HepG2 (cell line): Measurements from ENCODE around the gene PBLD. TPM values are rescaled to one million over a fixed set of nuclear protein-coding genes. Genes with fewer than 3 reads are reported as not detected.
A peak's percentile ranks its signal among the peaks of the same experiment; 100 is the strongest.

ENCODE experiments used
- ATAC-seq: fragments of 200-7000 bp; cut with Tn5 transposase; 3 replicates; pipeline ENCODE4 v1.9.1; 2020; ENCODE audit warnings: mild to moderate bottlenecking, moderate library complexity
- BruUV-seq: library from RNA; stranded (reverse); fragments of 400-500 nt; replicated peaks from 2 replicates; lab custom pipeline; 2021; lab: Mats Ljungman, UMichigan
- CTCF ChIA-PET: fragments of 300-600 bp; formaldehyde crosslinking; extraction: SDS; loops from one replicate; lab custom pipeline; 2021; ENCODE audit warnings: low total read pairs, inconsistent platforms, low intra/inter-chr PET ratio; lab: Yijun Ruan, JAX
- POLR2A ChIA-PET: fragments of 350-600 bp; sonication (Branson Sonifier 250); formaldehyde crosslinking; loops from one replicate; lab custom pipeline; 2020; ENCODE audit warnings: antibody characterized with exemption, inconsistent platforms; lab: Yijun Ruan, JAX
- DNase-seq: peaks from one replicate; pipeline ENCODE4 v3.0.0-alpha.2; 2015; ENCODE audit warnings: low spot score
- FAIRE-seq: peaks from 3 replicates; lab custom pipeline; 2011; peaks lifted over from hg19 to GRCh38; lab: Jason Lieb, UNC
- H2AFZ ChIP-seq: one replicate; pipeline ENCODE4 v1.6.1; 2011; ENCODE audit warnings: low read length, inconsistent platforms
- H3K27ac ChIP-seq: fragments of 300-600 bp; 3 replicates; pipeline ENCODE4 v1.8.0; 2011; ENCODE audit warnings: mixed run types, mild to moderate bottlenecking, mixed read lengths, low read length, inconsistent platforms; ENCODE audit not compliant: insufficient read depth; ENCODE audit errors: extremely low read length
- H3K27me3 ChIP-seq, 2 experiments: fragments of 200-600 bp in 1 of 2; 2 replicates in 1 of 2; 3 replicates in 1 of 2; pipeline versions ENCODE4 v1.6.0 to v1.8.0; 2011; ENCODE audit warnings: low read length in 2 of 2, mild to moderate bottlenecking in 2 of 2, moderate library complexity in 2 of 2, inconsistent platforms in 1 of 2; ENCODE audit not compliant: insufficient read depth in 2 of 2, control insufficient read depth in 1 of 2
- H3K36me3 ChIP-seq, 2 experiments: fragments of 200-600 bp in 1 of 2; replicated peaks in 1 of 2; 2 replicates in 1 of 2; 3 replicates in 1 of 2; pipeline versions ENCODE4 v1.5.1 to v1.8.0; 2011; ENCODE audit warnings: low read length in 2 of 2, inconsistent platforms in 1 of 2; ENCODE audit not compliant: insufficient read depth in 2 of 2, control insufficient read depth in 1 of 2
- H3K4me1 ChIP-seq: 2 replicates; pipeline ENCODE4 v1.5.1; 2012; ENCODE audit warnings: low read length, inconsistent platforms; ENCODE audit not compliant: insufficient read depth
- H3K4me2 ChIP-seq: 2 replicates; pipeline ENCODE4 v1.6.0; 2011; ENCODE audit warnings: low read depth, low read length, inconsistent platforms
- H3K4me3 ChIP-seq, 3 experiments: fragments of 200-600 bp in 1 of 3; sonication (generic), shearing (Covaris generic) in 1 of 3; replicated peaks in 1 of 3; 2 replicates each; pipeline ENCODE4 v1.5.1; 2011 to 2016; ENCODE audit warnings: low read length in 3 of 3, inconsistent platforms in 2 of 3, low read depth in 2 of 3, mild to moderate bottlenecking in 2 of 3, control low read depth in 1 of 3, mixed read lengths in 1 of 3; ENCODE audit not compliant: insufficient read depth in 1 of 3
- H3K79me2 ChIP-seq: one replicate; pipeline ENCODE4 v1.6.1; 2011; ENCODE audit warnings: low read length, inconsistent platforms; ENCODE audit not compliant: insufficient read depth
- H3K9ac ChIP-seq: 2 replicates; pipeline ENCODE4 v1.6.0; 2011; ENCODE audit warnings: mild to moderate bottlenecking, low read depth, low read length, inconsistent platforms; ENCODE audit not compliant: insufficient read depth
- H3K9me3 ChIP-seq: 2 replicates; pipeline ENCODE4 v1.5.1; 2012; ENCODE audit warnings: mild to moderate bottlenecking, low read length
- H4K20me1 ChIP-seq: 2 replicates; pipeline ENCODE4 v1.6.0; 2011; ENCODE audit warnings: inconsistent platforms, mild to moderate bottlenecking, low read length, moderate library complexity; ENCODE audit not compliant: insufficient read depth
- NCOA5 ChIP-seq: sonication (generic); formaldehyde crosslinking; IDR thresholded peaks from 2 replicates; pipeline ENCODE4 v1.4.0; 2020; ENCODE audit warnings: missing genetic modification reagents
- NFE2 ChIP-seq: sonication (generic); formaldehyde crosslinking; IDR thresholded peaks from 2 replicates; pipeline ENCODE4 v1.4.0; 2020; ENCODE audit warnings: missing genetic modification reagents
- RNF2 ChIP-seq: fragments of 450-650 bp; conservative IDR thresholded peaks from 2 replicates; pipeline ENCODE4 v1.6.1; 2016; ENCODE audit warnings: low read depth
- ZFAT ChIP-seq: sonication (generic); formaldehyde crosslinking; conservative IDR thresholded peaks from 2 replicates; pipeline ENCODE4 v1.8.1; 2023; ENCODE audit warnings: missing genetic modification reagents, inconsistent platforms
- ZNF136 ChIP-seq: sonication (generic); formaldehyde crosslinking; IDR thresholded peaks from 2 replicates; pipeline ENCODE4 v1.8.1; 2022; ENCODE audit warnings: low read depth, mild to moderate bottlenecking, moderate library complexity, missing genetic modification reagents
- ZNF616 ChIP-seq: sonication (generic); formaldehyde crosslinking; IDR thresholded peaks from 2 replicates; pipeline ENCODE4 v1.5.0; 2020; ENCODE audit warnings: low read depth, mild to moderate bottlenecking, missing genetic modification reagents
- ZNF749 ChIP-seq: sonication (generic); formaldehyde crosslinking; IDR thresholded peaks from 2 replicates; pipeline ENCODE4 v1.8.0; 2022; ENCODE audit warnings: mild to moderate bottlenecking, missing genetic modification reagents, moderate library complexity, borderline replicate concordance
- ZNF792 ChIP-seq: IDR thresholded peaks from 2 replicates; pipeline ENCODE4 v1.6.1; 2016
- WGBS: methylation state at CpG from one replicate; pipeline ENCODE4 v1.1.6; 2017; ENCODE audit warnings: low lambda C conversion rate; 5-methylcytosine and 5-hydroxymethylcytosine counted together
- in situ Hi-C: cut with HindIII; loops from 2 replicates; pipeline ENCODE4 v1.10.0; 2017; ENCODE audit warnings: low pct_unique_long_range_greater_than_20kb; ENCODE audit not compliant: extremely low pct_ligation_motif_present
- intact Hi-C: fragments of 100-400 bp; cut with micrococcal nuclease; formaldehyde crosslinking; loops from one replicate; pipeline ENCODE4 v1.10.0; 2022; ENCODE audit not compliant: unreplicated experiment
- polyA plus RNA-seq, 8 experiments: library from polyadenylated mRNA; depleted of rRNA in 3 of 8; stranded (reverse) in 7 of 8; unstranded in 1 of 8; fragments of >200 nt; fragmentation: Illumina TruSeq in 4 of 8; extraction: Trizol in 4 of 8; gene quantifications; 2 replicates each; pipeline versions ENCODE4 v1.2.1 to v1.2.3, GENCODE V29; 2011 to 2016; ENCODE audit warnings: low read depth in 4 of 8, missing spikeins in 1 of 8, mixed read lengths in 1 of 8; ENCODE audit not compliant: insufficient read depth in 1 of 8
- total RNA-seq, 5 experiments: library from RNA; depleted of rRNA; stranded (reverse); fragments of >200 nt; fragmentation: Illumina TruSeq; extraction: Trizol; gene quantifications; 2 replicates each; pipeline ENCODE4 v1.2.3, GENCODE V29; 2016; ENCODE audit warnings: low read depth in 1 of 5
- TF ChIP-seq, protein P1 (sequence below): sonication (generic); formaldehyde crosslinking; IDR thresholded peaks from 2 replicates; pipeline ENCODE4 v1.4.0; 2020; ENCODE audit warnings: missing genetic modification reagents, low read depth, mild to moderate bottlenecking, borderline replicate concordance
- TF ChIP-seq, protein P2 (sequence below): sonication (generic); formaldehyde crosslinking; IDR thresholded peaks from 2 replicates; pipeline ENCODE4 v1.8.0; 2022; ENCODE audit warnings: mild to moderate bottlenecking, missing genetic modification reagents, moderate library complexity
- TF ChIP-seq, protein P3 (sequence below), 2 experiments: fragments of 450-650 bp in 1 of 2; sonication (generic) in 1 of 2; formaldehyde crosslinking; IDR thresholded peaks; 2 replicates each; pipeline versions ENCODE4 v1.5.0 to v1.8.0; 2020 to 2022; ENCODE audit warnings: mild to moderate bottlenecking in 1 of 2, missing genetic modification reagents in 1 of 2
- TF ChIP-seq, protein P4 (sequence below), 2 experiments: sonication (generic) in 1 of 2; formaldehyde crosslinking in 1 of 2; IDR thresholded peaks; 2 replicates each; pipeline versions ENCODE4 v1.6.1 to v1.9.0; 2014 to 2022; ENCODE audit warnings: antibody characterized with exemption in 1 of 2, borderline replicate concordance in 1 of 2, inconsistent platforms in 1 of 2, low read depth in 1 of 2, missing genetic modification reagents in 1 of 2
- TF ChIP-seq, protein P5 (sequence below): sonication (generic); formaldehyde crosslinking; IDR thresholded peaks from 2 replicates; pipeline ENCODE4 v1.4.0; 2020; ENCODE audit warnings: missing genetic modification reagents, borderline replicate concordance

The PBLD gene
- total and polyA plus RNA-seq, 2 of the 13 experiments (the other 11 are each of a cell fraction or from before 2014, with no cell fraction given) = 0.42 to 3.1 TPM

DNA sequence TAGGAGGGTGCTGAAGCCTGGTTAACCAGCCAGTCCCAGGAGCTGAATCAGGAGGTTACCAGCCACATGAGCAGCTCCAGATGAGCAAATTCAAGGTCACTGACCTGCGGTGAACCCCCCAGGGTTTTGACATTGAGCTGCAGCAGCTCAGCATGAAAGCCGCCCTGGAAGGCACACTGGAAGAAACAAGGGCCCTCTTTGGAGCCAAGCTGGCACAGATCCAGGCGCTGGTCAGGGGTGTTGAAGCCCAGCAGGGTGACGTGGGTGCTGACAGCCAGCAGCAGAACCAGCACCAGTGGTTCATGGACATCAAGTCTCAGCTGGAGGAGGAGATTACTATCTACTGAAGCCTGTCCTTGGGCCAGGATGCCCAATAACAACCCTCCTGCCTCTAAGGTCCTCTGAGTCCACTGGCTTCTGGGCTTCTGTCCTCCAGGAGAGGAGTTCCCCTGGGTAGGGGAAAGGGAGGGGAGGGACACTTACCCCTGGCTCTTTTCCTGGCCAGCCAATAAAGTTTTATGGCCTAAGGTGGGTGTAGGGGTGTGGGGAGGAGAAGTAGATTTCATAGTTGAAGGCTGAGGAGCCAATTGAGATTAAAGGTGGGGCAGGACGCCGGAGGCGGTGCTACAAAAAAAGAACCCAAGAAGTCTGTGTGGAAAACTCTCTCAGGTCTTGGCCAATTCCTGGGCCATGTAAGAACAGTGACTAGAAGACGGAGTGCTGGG, 71.4 kb downstream of the PBLD start:
- no peak for FAIRE-seq
- ChIA-PET CTCF (no interaction called here), POLR2A (no interaction called here)
- peak; percentile 17 for DNase-seq
- in situ Hi-C loops (no loop called here), intact Hi-C loops (no loop called here)
- Histone ChIP-seq H3K27ac (no peak overlapping the region), H3K36me3 (no peaks in the 10 kb centered on the region), H4K20me1 (no peaks in the 10 kb centered on the region), H3K4me1 (peaks cover 8% of the 10 kb centered on the region; the same call in 1 of the 2 replicates), H2AFZ (no peak overlapping the region), H3K9ac (no peak overlapping the region), H3K27me3 (no peaks in the 10 kb centered on the region), H3K4me2 (no peak overlapping the region), H3K9me3 (peaks cover 6% of the 10 kb centered on the region; the same call in 1 of the 2 replicates), H3K79me2 (no peaks in the 10 kb centered on the region), H3K4me3 (no peak overlapping the region)
- 90% methylated on average over 4 of the region's 8 CpGs for WGBS
- peak; percentile 65 for ATAC-seq
- no TSS peak for BruUV-seq
- no peak for TF ChIP-seq ZNF792 (CRISPR knock-in tag)
- no peak for TF ChIP-seq ZNF136
- no peak for TF ChIP-seq ZNF616 (CRISPR knock-in tag)
- TF ChIP-seq RNF2 = no peak
- TF ChIP-seq, protein P1, sequence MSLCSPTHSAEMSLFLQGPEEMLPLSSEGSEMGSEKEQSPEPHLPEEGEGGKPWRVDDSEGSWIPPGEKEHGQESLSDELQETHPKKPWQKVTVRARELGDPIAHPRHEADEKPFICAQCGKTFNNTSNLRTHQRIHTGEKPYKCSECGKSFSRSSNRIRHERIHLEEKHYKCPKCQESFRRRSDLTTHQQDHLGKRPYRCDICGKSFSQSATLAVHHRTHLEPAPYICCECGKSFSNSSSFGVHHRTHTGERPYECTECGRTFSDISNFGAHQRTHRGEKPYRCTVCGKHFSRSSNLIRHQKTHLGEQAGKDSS (CRISPR knock-in tag) = no peak
- TF ChIP-seq, protein P2, sequence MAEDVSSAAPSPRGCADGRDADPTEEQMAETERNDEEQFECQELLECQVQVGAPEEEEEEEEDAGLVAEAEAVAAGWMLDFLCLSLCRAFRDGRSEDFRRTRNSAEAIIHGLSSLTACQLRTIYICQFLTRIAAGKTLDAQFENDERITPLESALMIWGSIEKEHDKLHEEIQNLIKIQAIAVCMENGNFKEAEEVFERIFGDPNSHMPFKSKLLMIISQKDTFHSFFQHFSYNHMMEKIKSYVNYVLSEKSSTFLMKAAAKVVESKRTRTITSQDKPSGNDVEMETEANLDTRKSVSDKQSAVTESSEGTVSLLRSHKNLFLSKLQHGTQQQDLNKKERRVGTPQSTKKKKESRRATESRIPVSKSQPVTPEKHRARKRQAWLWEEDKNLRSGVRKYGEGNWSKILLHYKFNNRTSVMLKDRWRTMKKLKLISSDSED (CRISPR knock-in tag) = no peak
- TF ChIP-seq ZFAT = no peak
- TF ChIP-seq, protein P3, sequence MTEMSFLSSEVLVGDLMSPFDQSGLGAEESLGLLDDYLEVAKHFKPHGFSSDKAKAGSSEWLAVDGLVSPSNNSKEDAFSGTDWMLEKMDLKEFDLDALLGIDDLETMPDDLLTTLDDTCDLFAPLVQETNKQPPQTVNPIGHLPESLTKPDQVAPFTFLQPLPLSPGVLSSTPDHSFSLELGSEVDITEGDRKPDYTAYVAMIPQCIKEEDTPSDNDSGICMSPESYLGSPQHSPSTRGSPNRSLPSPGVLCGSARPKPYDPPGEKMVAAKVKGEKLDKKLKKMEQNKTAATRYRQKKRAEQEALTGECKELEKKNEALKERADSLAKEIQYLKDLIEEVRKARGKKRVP (CRISPR knock-in tag; IDR thresholded peaks at IDR 0.05) = no peak
- TF ChIP-seq NFE2 = no peak
- TF ChIP-seq ZNF749 (CRISPR knock-in tag) = no peak
- TF ChIP-seq, protein P4, sequence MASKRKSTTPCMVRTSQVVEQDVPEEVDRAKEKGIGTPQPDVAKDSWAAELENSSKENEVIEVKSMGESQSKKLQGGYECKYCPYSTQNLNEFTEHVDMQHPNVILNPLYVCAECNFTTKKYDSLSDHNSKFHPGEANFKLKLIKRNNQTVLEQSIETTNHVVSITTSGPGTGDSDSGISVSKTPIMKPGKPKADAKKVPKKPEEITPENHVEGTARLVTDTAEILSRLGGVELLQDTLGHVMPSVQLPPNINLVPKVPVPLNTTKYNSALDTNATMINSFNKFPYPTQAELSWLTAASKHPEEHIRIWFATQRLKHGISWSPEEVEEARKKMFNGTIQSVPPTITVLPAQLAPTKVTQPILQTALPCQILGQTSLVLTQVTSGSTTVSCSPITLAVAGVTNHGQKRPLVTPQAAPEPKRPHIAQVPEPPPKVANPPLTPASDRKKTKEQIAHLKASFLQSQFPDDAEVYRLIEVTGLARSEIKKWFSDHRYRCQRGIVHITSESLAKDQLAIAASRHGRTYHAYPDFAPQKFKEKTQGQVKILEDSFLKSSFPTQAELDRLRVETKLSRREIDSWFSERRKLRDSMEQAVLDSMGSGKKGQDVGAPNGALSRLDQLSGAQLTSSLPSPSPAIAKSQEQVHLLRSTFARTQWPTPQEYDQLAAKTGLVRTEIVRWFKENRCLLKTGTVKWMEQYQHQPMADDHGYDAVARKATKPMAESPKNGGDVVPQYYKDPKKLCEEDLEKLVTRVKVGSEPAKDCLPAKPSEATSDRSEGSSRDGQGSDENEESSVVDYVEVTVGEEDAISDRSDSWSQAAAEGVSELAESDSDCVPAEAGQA (IDR thresholded peaks at IDR 0.05; ENCODE audit: low read depth) = no peak
- TF ChIP-seq, protein P4 (CRISPR knock-in tag; IDR thresholded peaks at IDR 0.05; ENCODE audit: borderline replicate concordance) = no peak
- TF ChIP-seq NCOA5 (CRISPR knock-in tag) = no peak
- TF ChIP-seq, protein P5, sequence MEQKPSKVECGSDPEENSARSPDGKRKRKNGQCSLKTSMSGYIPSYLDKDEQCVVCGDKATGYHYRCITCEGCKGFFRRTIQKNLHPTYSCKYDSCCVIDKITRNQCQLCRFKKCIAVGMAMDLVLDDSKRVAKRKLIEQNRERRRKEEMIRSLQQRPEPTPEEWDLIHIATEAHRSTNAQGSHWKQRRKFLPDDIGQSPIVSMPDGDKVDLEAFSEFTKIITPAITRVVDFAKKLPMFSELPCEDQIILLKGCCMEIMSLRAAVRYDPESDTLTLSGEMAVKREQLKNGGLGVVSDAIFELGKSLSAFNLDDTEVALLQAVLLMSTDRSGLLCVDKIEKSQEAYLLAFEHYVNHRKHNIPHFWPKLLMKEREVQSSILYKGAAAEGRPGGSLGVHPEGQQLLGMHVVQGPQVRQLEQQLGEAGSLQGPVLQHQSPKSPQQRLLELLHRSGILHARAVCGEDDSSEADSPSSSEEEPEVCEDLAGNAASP = peak; percentile 72; the same call in 1 of the 2 replicates
